GM12878 (cell line): ENCODE results near the gene CAMK2A. TPM values are rescaled to one million over a fixed set of nuclear protein-coding genes. Genes with fewer than 3 reads are reported as not detected.

Experiments used
- ATAC-seq: fragments of 200-7000 bp; cut with Tn5 transposase; 3 replicates; pipeline ENCODE4 v1.9.1; 2020; ENCODE audit warnings: mild to moderate bottlenecking, moderate library complexity
- BruUV-seq: library from RNA; stranded (reverse); fragments of 400-500 nt; replicated peaks from 2 replicates; lab custom pipeline; 2021; lab: Mats Ljungman, UMichigan
- CTCF ChIA-PET: fragments of 300-600 bp; sonication (Branson Sonifier 250); formaldehyde crosslinking; extraction: SDS; loops from one replicate; lab custom pipeline; 2021; ENCODE audit warnings: inconsistent platforms; lab: Yijun Ruan, JAX
- POLR2A ChIA-PET: fragments of 350-600 bp; formaldehyde crosslinking; extraction: SDS; loops from one replicate; lab custom pipeline; 2021; ENCODE audit warnings: inconsistent platforms; lab: Charles Lee
- RAD21 ChIA-PET: fragments of 300-600 bp; sonication (Branson Sonifier 250); formaldehyde crosslinking; loops from one replicate; lab custom pipeline; 2023; ENCODE audit warnings: antibody characterized with exemption; ENCODE audit not compliant: unreplicated experiment; lab: Charles Lee
- SMC1A ChIA-PET: fragments of 300-600 bp; sonication (Branson Sonifier 250); formaldehyde crosslinking; loops from one replicate; lab custom pipeline; 2023; ENCODE audit not compliant: unreplicated experiment, uncharacterized antibody; lab: Charles Lee
- DNase-seq: peaks from one replicate; pipeline ENCODE4 v3.0.0-alpha.2; 2011; ENCODE audit warnings: low read depth, low spot score
- FAIRE-seq: peaks from 3 replicates; lab custom pipeline; 2011; peaks lifted over from hg19 to GRCh38; lab: Jason Lieb, UNC
- H2AFZ ChIP-seq: 2 replicates; pipeline ENCODE4 v1.6.0; 2011; ENCODE audit warnings: low read depth, low read length, control low read depth; ENCODE audit not compliant: control insufficient read depth
- H3K27ac ChIP-seq: 2 replicates; pipeline ENCODE4 v1.5.1; 2011; ENCODE audit warnings: control low read depth; ENCODE audit not compliant: control insufficient read depth, insufficient read depth
- H3K27me3 ChIP-seq, 2 experiments: replicated peaks in 1 of 2; 2 replicates each; pipeline versions ENCODE4 v1.6.0 to v1.6.1; 2011; ENCODE audit warnings: low read length in 1 of 2; ENCODE audit not compliant: control insufficient read depth in 2 of 2, insufficient read depth in 2 of 2
- H3K36me3 ChIP-seq, 2 experiments: 2 replicates each; pipeline ENCODE4 v1.5.1; 2011; ENCODE audit warnings: low read length in 1 of 2; ENCODE audit not compliant: control insufficient read depth in 2 of 2, insufficient read depth in 2 of 2
- H3K4me1 ChIP-seq: 2 replicates; pipeline ENCODE4 v1.6.1; 2011; ENCODE audit warnings: mild to moderate bottlenecking, low read length, moderate library complexity, mixed read lengths; ENCODE audit not compliant: control insufficient read depth, insufficient read depth
- H3K4me2 ChIP-seq: 2 replicates; pipeline ENCODE4 v1.6.0; 2011; ENCODE audit warnings: control low read depth; ENCODE audit not compliant: control insufficient read depth, insufficient read depth
- H3K4me3 ChIP-seq: fragments of 200-600 bp; sonication (generic); 2 replicates; pipeline ENCODE4 v1.5.1; 2016
- H3K79me2 ChIP-seq: 2 replicates; pipeline ENCODE4 v1.6.0; 2011; ENCODE audit warnings: low read length; ENCODE audit not compliant: control insufficient read depth, insufficient read depth
- H3K9ac ChIP-seq: 2 replicates; pipeline ENCODE4 v1.8.0; 2011; ENCODE audit warnings: low read length, control low read depth, mixed read lengths; ENCODE audit not compliant: control insufficient read depth, insufficient read depth
- H3K9me3 ChIP-seq: replicated peaks from 3 replicates; pipeline ENCODE4 v1.5.1; 2011; ENCODE audit warnings: mild to moderate bottlenecking, low read length; ENCODE audit not compliant: control insufficient read depth, insufficient read depth
- H4K20me1 ChIP-seq: 2 replicates; pipeline ENCODE4 v1.6.0; 2011; ENCODE audit not compliant: control insufficient read depth, insufficient read depth
- CUX1 ChIP-seq: IDR thresholded peaks from 2 replicates; pipeline ENCODE4 v1.6.1; 2012; ENCODE audit warnings: improper control_type of control experiment, low read depth, low read length; ENCODE audit not compliant: insufficient replicate concordance
- MYC ChIP-seq: IDR thresholded peaks from 2 replicates; pipeline ENCODE4 v1.6.1; 2011; ENCODE audit warnings: mild to moderate bottlenecking, low read length, moderate library complexity, inconsistent platforms; ENCODE audit not compliant: insufficient read depth, insufficient replicate concordance, insufficient read length, severe bottlenecking
- RB1 ChIP-seq: fragments of 450-650 bp; formaldehyde crosslinking; IDR thresholded peaks from 2 replicates; pipeline ENCODE4 v1.6.1; 2017; ENCODE audit warnings: mild to moderate bottlenecking, borderline replicate concordance
- SIN3A ChIP-seq: IDR thresholded peaks from 2 replicates; pipeline ENCODE4 v1.6.1; 2012; ENCODE audit warnings: low read depth, low read length, improper control_type of control experiment
- WGBS: methylation state at CpG from one replicate; pipeline ENCODE4 v1.1.6; 2016; ENCODE audit warnings: low lambda C conversion rate; ENCODE audit not compliant: insufficient replicate concordance, insufficient coverage; ENCODE audit errors: missing lambda C conversion rate; 5-methylcytosine and 5-hydroxymethylcytosine counted together
- in situ Hi-C: fragments of 300-500 bp; cut with MboI; formaldehyde crosslinking; loops from 9 replicates; pipeline ENCODE4 v1.14.3; 2018; ENCODE audit warnings: mixed read lengths
- intact Hi-C: fragments of 100-400 bp; cut with micrococcal nuclease; formaldehyde crosslinking; loops from one replicate; pipeline ENCODE4 v1.14.2; 2022; ENCODE audit not compliant: unreplicated experiment
- polyA plus RNA-seq, 11 experiments: library from polyadenylated mRNA; depleted of rRNA in 4 of 11; unstranded in 6 of 11; stranded (reverse) in 5 of 11; fragments of >200 nt; fragmentation: Nextera tagmentation in 4 of 11; fragmentation: Illumina TruSeq in 1 of 11; extraction: Ambion mirVana in 4 of 11; extraction: Trizol in 1 of 11; gene quantifications; 1 replicate in 1 of 11; 2 replicates in 10 of 11; pipeline versions ENCODE4 v1.2.1 to v1.2.3, GENCODE V29; 2011 to 2016; ENCODE audit warnings: inconsistent platforms in 2 of 11, missing spikeins in 2 of 11, low read depth in 1 of 11
- total RNA-seq, 4 experiments: library from RNA; depleted of rRNA in 3 of 4; stranded (reverse); fragments of >200 nt in 3 of 4; fragmentation: Illumina TruSeq in 1 of 4; extraction: Trizol in 1 of 4; gene quantifications; 2 replicates each; pipeline versions ENCODE4 v1.2.1 to v1.2.3, GENCODE V29; 2013 to 2021

Gene CAMK2A
- total and polyA plus RNA-seq, 10 of the 15 experiments (the other 5 are each of a cell fraction or from before 2014, with no cell fraction given) = 0.11 TPM; not detected in 9

GRCh38 chr5:150317048-150318003 lies 27.8 kb upstream of the CAMK2A start:
- Histone ChIP-seq H3K4me3 (no peak overlapping the region), H3K36me3 (no peaks in the 10 kb centered on the region), H3K9ac (no peak overlapping the region), H3K9me3 (no peaks in the 10 kb centered on the region), H3K27me3 (peaks cover 2 to 4% of the 10 kb centered on the region in 2 experiments; a peak in 3 of 4 replicates), H3K4me2 (no peak overlapping the region), H3K27ac (no peak overlapping the region), H3K4me1 (no peaks in the 10 kb centered on the region), H4K20me1 (no peaks in the 10 kb centered on the region), H3K79me2 (no peaks in the 10 kb centered on the region), H2AFZ (no peak overlapping the region)
- BruUV-seq = no TSS peak
- ATAC-seq = peak; percentile 57
- intact Hi-C loops (no loop called here), in situ Hi-C loops (no loop called here)
- TF ChIP-seq MYC = no peak
- ChIA-PET CTCF (no interaction called here), SMC1A (no interaction called here), POLR2A (no interaction called here), RAD21 (no interaction called here)
- DNase-seq = no peak
- WGBS = 38% methylated on average over 11 of the region's 11 CpGs
- no peak for FAIRE-seq

GRCh38 chr5:150316320-150316719 lies 26.7 kb upstream of the CAMK2A start:
- H4K20me1 ChIP-seq = no peaks in the 10 kb centered on the region
- ChIA-PET SMC1A (interaction anchor here (1.2 kb wide), 1 partner anchor 17 kb away, joined by 3 read pairs; no protein-coding TSS in a partner anchor), POLR2A (interaction anchor here (0.7 kb wide), 1 partner anchor 13 kb away, joined by 3 read pairs; no protein-coding TSS in a partner anchor), CTCF (interaction anchor here (0.6 kb wide), 1 partner anchor 40 kb away, joined by 3 read pairs; no protein-coding TSS in a partner anchor), RAD21 (no interaction called here)
- no peak overlapping the region for H2AFZ ChIP-seq
- no TSS peak for BruUV-seq
- in situ Hi-C loops (no loop called here), intact Hi-C loops (no loop called here)
- no peak overlapping the region for H3K4me2 ChIP-seq
- H3K9me3 ChIP-seq = no peaks in the 10 kb centered on the region
- H3K27ac ChIP-seq = no peak overlapping the region
- no peaks in the 10 kb centered on the region for H3K4me1 ChIP-seq
- no peak overlapping the region for H3K4me3 ChIP-seq
- H3K36me3 ChIP-seq = no peaks in the 10 kb centered on the region
- no peak for FAIRE-seq
- H3K27me3 ChIP-seq = peaks cover 4% of the 10 kb centered on the region in 2 experiments; a peak in 3 of 4 replicates
- 51% methylated on average over 3 of the region's 3 CpGs for WGBS
- DNase-seq = no peak
- H3K79me2 ChIP-seq = no peaks in the 10 kb centered on the region
- no peak overlapping the region for H3K9ac ChIP-seq
- no peak for ATAC-seq
- no peak for TF ChIP-seq SIN3A
- TF ChIP-seq RB1 = no peak
- TF ChIP-seq CUX1 = no peak
